ENCODE measurements around the gene POLR2H. TPM values are rescaled to one million over a fixed set of nuclear protein-coding genes. Genes with fewer than 3 reads are reported as not detected.

The POLR2H gene
- polyA plus RNA-seq, 2 donors: 79.6 to 103 TPM

- Histone ChIP-seq H3K4me3 (ENCODE audit: low read depth in 1 of 2, low read length in 2 of 2) (no peak overlapping the region), H3K27ac (ENCODE audit: low read depth in 2 of 2, low read length in 1 of 2) (no peak overlapping the region), H3K4me1 (ENCODE audit: control insufficient read depth in 2 of 2, insufficient read depth in 2 of 2, low read length in 1 of 2) (no peaks in the 10 kb centered on the region), H3K27me3 (ENCODE audit: control insufficient read depth in 1 of 2, insufficient read depth in 2 of 2, low read length in 2 of 2) (no peaks in the 10 kb centered on the region), H3K9me3 (ENCODE audit: control insufficient read depth in 2 of 2, insufficient read depth in 1 of 2, low read depth in 1 of 2, low read length in 1 of 2) (no peaks in the 10 kb centered on the region), H3K36me3 (ENCODE audit: control insufficient read depth in 2 of 2, insufficient read depth in 2 of 2, low read length in 1 of 2) (no peaks in the 10 kb centered on the region)
- WGBS, 2 donors: 73 to 78% methylated on average over 5 of the region's 5 CpGs
These were observed 15.9 kb downstream of the POLR2H start for GRCh38 chr3:184377374-184377773.

- H3K4me3 ChIP-seq (ENCODE audit: low read depth in 1 of 2, low read length in 2 of 2): no peak within 1 kb of the TSS
- no peaks in the 10 kb centered on the region for H3K9me3 ChIP-seq (ENCODE audit: control insufficient read depth in 2 of 2, insufficient read depth in 1 of 2, low read depth in 1 of 2, low read length in 1 of 2)
- H3K4me1 ChIP-seq (ENCODE audit: control insufficient read depth in 2 of 2, insufficient read depth in 2 of 2, low read length in 1 of 2): no peaks in the 10 kb centered on the region
- no peaks in the 10 kb centered on the region for H3K36me3 ChIP-seq (ENCODE audit: control insufficient read depth in 2 of 2, insufficient read depth in 2 of 2, low read length in 1 of 2)
- 72 to 76% methylated on average over 7 of the region's 7 CpGs for WGBS, 2 donors
- H3K27me3 ChIP-seq (ENCODE audit: control insufficient read depth in 1 of 2, insufficient read depth in 2 of 2, low read length in 2 of 2): no peaks in the 10 kb centered on the region
- peak within 1 kb of the TSS; percentile 42 to 57 for H3K27ac ChIP-seq (ENCODE audit: low read depth in 2 of 2, low read length in 1 of 2)
These were observed 16.5 kb downstream of the POLR2H start, which contains the start of gene THPO for GRCh38 chr3:184377882-184378445. THPO (minus strand) TSS chr3:184378207; CDS start chr3:184376259, 1,948 bp downstream.

GRCh38 chr3:184378651-184379357 is 17.3 kb downstream of the POLR2H start:
- H3K27ac ChIP-seq (ENCODE audit: low read depth in 2 of 2, low read length in 1 of 2): peak overlapping the region; percentile 42 to 57
- H3K36me3 ChIP-seq (ENCODE audit: control insufficient read depth in 2 of 2, insufficient read depth in 2 of 2, low read length in 1 of 2): no peaks in the 10 kb centered on the region
- H3K9me3 ChIP-seq (ENCODE audit: control insufficient read depth in 2 of 2, insufficient read depth in 1 of 2, low read depth in 1 of 2, low read length in 1 of 2): no peaks in the 10 kb centered on the region
- H3K4me3 ChIP-seq (ENCODE audit: low read depth in 1 of 2, low read length in 2 of 2): no peak overlapping the region
- no peaks in the 10 kb centered on the region for H3K27me3 ChIP-seq (ENCODE audit: control insufficient read depth in 1 of 2, insufficient read depth in 2 of 2, low read length in 2 of 2)
- WGBS, 2 donors: 75 to 78% methylated on average over 10 of the region's 10 CpGs
- no peaks in the 10 kb centered on the region for H3K4me1 ChIP-seq (ENCODE audit: control insufficient read depth in 2 of 2, insufficient read depth in 2 of 2, low read length in 1 of 2)

GRCh38 chr3:184379358-184380184 is 18.1 kb downstream of the POLR2H start, which contains the start of gene CHRD:
CHRD (plus strand) TSS chr3:184380054; CDS start chr3:184380319, 265 bp downstream.
- Histone ChIP-seq H3K9me3 (ENCODE audit: control insufficient read depth in 2 of 2, insufficient read depth in 1 of 2, low read depth in 1 of 2, low read length in 1 of 2) (no peaks in the 10 kb centered on the region), H3K27me3 (ENCODE audit: control insufficient read depth in 1 of 2, insufficient read depth in 2 of 2, low read length in 2 of 2) (no peaks in the 10 kb centered on the region), H3K4me3 (ENCODE audit: low read depth in 1 of 2, low read length in 2 of 2) (peak within 1 kb of the TSS; percentile 14 to 63), H3K36me3 (ENCODE audit: control insufficient read depth in 2 of 2, insufficient read depth in 2 of 2, low read length in 1 of 2) (no peaks in the 10 kb centered on the region), H3K27ac (ENCODE audit: low read depth in 2 of 2, low read length in 1 of 2) (peak within 1 kb of the TSS; percentile 42 to 58), H3K4me1 (ENCODE audit: control insufficient read depth in 2 of 2, insufficient read depth in 2 of 2, low read length in 1 of 2) (no peaks in the 10 kb centered on the region)
- WGBS, 2 donors: 13 to 32% methylated on average over 21 to 65 of the region's 71 CpGs

GRCh38 chr3:184380185-184380626 is 18.7 kb downstream of the POLR2H start:
- Histone ChIP-seq H3K4me3 (ENCODE audit: low read depth in 1 of 2, low read length in 2 of 2) (peak overlapping the region; percentile 9 to 63), H3K36me3 (ENCODE audit: control insufficient read depth in 2 of 2, insufficient read depth in 2 of 2, low read length in 1 of 2) (no peaks in the 10 kb centered on the region), H3K27me3 (ENCODE audit: control insufficient read depth in 1 of 2, insufficient read depth in 2 of 2, low read length in 2 of 2) (no peaks in the 10 kb centered on the region), H3K4me1 (ENCODE audit: control insufficient read depth in 2 of 2, insufficient read depth in 2 of 2, low read length in 1 of 2) (no peaks in the 10 kb centered on the region), H3K27ac (ENCODE audit: low read depth in 2 of 2, low read length in 1 of 2) (peak overlapping the region; percentile 6 to 58), H3K9me3 (ENCODE audit: control insufficient read depth in 2 of 2, insufficient read depth in 1 of 2, low read depth in 1 of 2, low read length in 1 of 2) (no peaks in the 10 kb centered on the region)
- 2 to 5% methylated on average over 8 to 59 of the region's 62 CpGs for WGBS, 2 donors

DNA sequence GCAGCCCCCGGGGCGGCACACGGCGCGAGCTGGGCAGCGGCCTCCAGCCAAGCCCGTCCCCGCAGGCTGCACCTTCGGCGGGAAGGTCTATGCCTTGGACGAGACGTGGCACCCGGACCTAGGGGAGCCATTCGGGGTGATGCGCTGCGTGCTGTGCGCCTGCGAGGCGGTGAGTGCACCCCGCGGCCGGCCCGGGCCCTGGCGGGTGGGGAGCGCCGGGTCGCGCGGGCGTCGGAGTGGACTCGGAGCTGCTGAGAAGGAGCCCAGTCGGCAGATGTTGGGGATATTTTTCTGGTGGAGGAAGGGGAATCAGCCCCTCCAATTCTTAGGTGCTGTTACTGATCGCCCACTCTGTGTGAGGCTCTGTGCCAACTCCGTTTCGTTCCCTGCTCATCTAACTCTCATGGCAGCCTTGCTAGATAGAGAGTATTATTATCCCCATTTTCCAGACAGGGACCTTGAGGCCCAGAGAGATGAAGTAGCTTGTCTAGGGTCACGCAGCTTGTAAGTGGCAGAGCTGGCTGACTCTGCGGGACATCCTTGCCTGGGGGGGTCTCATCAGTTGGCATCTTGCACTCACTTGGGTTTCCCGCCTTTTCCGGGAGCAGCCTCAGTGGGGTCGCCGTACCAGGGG is 19.2 kb downstream of the POLR2H start:
- Histone ChIP-seq H3K27ac (ENCODE audit: low read depth in 2 of 2, low read length in 1 of 2) (peak overlapping the region; percentile 6 to 58), H3K4me3 (ENCODE audit: low read depth in 1 of 2, low read length in 2 of 2) (peak overlapping the region; percentile 14 to 63), H3K36me3 (ENCODE audit: control insufficient read depth in 2 of 2, insufficient read depth in 2 of 2, low read length in 1 of 2) (no peaks in the 10 kb centered on the region), H3K27me3 (ENCODE audit: control insufficient read depth in 1 of 2, insufficient read depth in 2 of 2, low read length in 2 of 2) (no peaks in the 10 kb centered on the region), H3K9me3 (ENCODE audit: control insufficient read depth in 2 of 2, insufficient read depth in 1 of 2, low read depth in 1 of 2, low read length in 1 of 2) (no peaks in the 10 kb centered on the region), H3K4me1 (ENCODE audit: control insufficient read depth in 2 of 2, insufficient read depth in 2 of 2, low read length in 1 of 2) (no peaks in the 10 kb centered on the region)
- 5 to 6% methylated on average over 24 to 42 of the region's 42 CpGs for WGBS, 2 donors

GRCh38 chr3:184381261-184382224 is 20.0 kb downstream of the POLR2H start:
- Histone ChIP-seq H3K27me3 (ENCODE audit: control insufficient read depth in 1 of 2, insufficient read depth in 2 of 2, low read length in 2 of 2) (no peaks in the 10 kb centered on the region), H3K4me1 (ENCODE audit: control insufficient read depth in 2 of 2, insufficient read depth in 2 of 2, low read length in 1 of 2) (no peaks in the 10 kb centered on the region), H3K36me3 (ENCODE audit: control insufficient read depth in 2 of 2, insufficient read depth in 2 of 2, low read length in 1 of 2) (no peaks in the 10 kb centered on the region), H3K4me3 (ENCODE audit: low read depth in 1 of 2, low read length in 2 of 2) (peak overlapping the region in 1 of 2 donors; percentile 63), H3K9me3 (ENCODE audit: control insufficient read depth in 2 of 2, insufficient read depth in 1 of 2, low read depth in 1 of 2, low read length in 1 of 2) (no peaks in the 10 kb centered on the region), H3K27ac (ENCODE audit: low read depth in 2 of 2, low read length in 1 of 2) (no peak overlapping the region)
- 21 to 30% methylated on average over 54 to 55 of the region's 55 CpGs for WGBS, 2 donors

DNA sequence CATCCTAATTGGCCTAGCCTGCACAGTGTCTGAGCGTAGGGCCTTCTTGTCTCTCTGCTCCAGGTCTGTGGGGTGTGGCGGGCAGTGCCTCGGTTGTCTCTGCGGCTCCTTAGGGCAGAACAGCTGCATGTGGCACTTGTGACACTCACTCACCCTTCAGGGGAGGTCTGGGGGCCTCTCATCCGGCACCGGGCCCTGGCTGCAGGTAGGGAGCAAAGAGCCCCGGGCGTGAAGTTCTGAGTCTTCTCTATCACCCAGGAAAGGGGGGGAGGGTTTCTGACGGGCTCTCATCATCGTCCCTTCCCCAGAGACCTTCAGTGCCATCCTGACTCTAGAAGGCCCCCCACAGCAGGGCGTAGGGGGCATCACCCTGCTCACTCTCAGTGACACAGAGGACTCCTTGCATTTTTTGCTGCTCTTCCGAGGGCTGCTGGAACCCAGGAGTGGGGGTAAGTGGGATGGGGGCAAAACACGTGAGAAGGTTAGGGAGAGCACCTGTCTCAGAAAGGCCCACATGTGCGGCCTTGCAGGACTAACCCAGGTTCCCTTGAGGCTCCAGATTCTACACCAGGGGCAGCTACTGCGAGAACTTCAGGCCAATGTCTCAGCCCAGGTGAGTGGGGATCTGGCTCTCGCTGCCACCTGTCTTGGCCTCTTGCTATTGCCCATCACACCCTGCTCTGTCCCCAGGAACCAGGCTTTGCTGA is 21.0 kb downstream of the POLR2H start:
- Histone ChIP-seq H3K4me3 (ENCODE audit: low read depth in 1 of 2, low read length in 2 of 2) (no peak overlapping the region), H3K27ac (ENCODE audit: low read depth in 2 of 2, low read length in 1 of 2) (no peak overlapping the region), H3K4me1 (ENCODE audit: control insufficient read depth in 2 of 2, insufficient read depth in 2 of 2, low read length in 1 of 2) (no peaks in the 10 kb centered on the region), H3K36me3 (ENCODE audit: control insufficient read depth in 2 of 2, insufficient read depth in 2 of 2, low read length in 1 of 2) (no peaks in the 10 kb centered on the region), H3K9me3 (ENCODE audit: control insufficient read depth in 2 of 2, insufficient read depth in 1 of 2, low read depth in 1 of 2, low read length in 1 of 2) (no peaks in the 10 kb centered on the region), H3K27me3 (ENCODE audit: control insufficient read depth in 1 of 2, insufficient read depth in 2 of 2, low read length in 2 of 2) (no peaks in the 10 kb centered on the region)
- WGBS, 2 donors: 88 to 91% methylated on average over 16 of the region's 16 CpGs
